Suprapubic skin (tissue), 4 donors: ENCODE measurements around the gene MLLT10. TPM values are rescaled to one million over a fixed set of nuclear protein-coding genes. Genes with fewer than 3 reads are reported as not detected.

Experiments used
- DNase-seq, 2 donors: peaks; one replicate each; pipeline ENCODE4 v3.0.0-alpha.2; 2019; ENCODE audit warnings: low spot score in 2 of 2
- H3K27ac ChIP-seq: fragments of 200-600 bp; sonication (generic); one replicate; pipeline ENCODE4 v1.5.1; 2019
- H3K27me3 ChIP-seq: fragments of 200-600 bp; sonication (generic); one replicate; pipeline ENCODE4 v1.5.1; 2019
- H3K36me3 ChIP-seq: fragments of 200-600 bp; sonication (generic); one replicate; pipeline ENCODE4 v1.5.1; 2019
- H3K4me1 ChIP-seq: fragments of 200-600 bp; sonication (generic); one replicate; pipeline ENCODE4 v1.5.1; 2019
- H3K4me3 ChIP-seq: fragments of 200-600 bp; sonication (generic); one replicate; pipeline ENCODE4 v1.5.1; 2019; ENCODE audit warnings: mild to moderate bottlenecking
- H3K9me3 ChIP-seq: fragments of 200-600 bp; sonication (generic); one replicate; pipeline ENCODE4 v1.5.1; 2019
- EP300 ChIP-seq: sonication (generic); formaldehyde crosslinking; IDR thresholded peaks from one replicate; pipeline ENCODE4 v1.6.1; 2017; ENCODE audit warnings: antibody characterized with exemption
- POLR2A ChIP-seq, 2 donors: fragments of 450-650 bp; IDR thresholded peaks; one replicate each; pipeline ENCODE4 v1.6.1; 2017; ENCODE audit warnings: antibody characterized with exemption in 2 of 2, mild to moderate bottlenecking in 2 of 2, moderate library complexity in 2 of 2
- POLR2AphosphoS5 ChIP-seq, 3 donors: sonication (generic); formaldehyde crosslinking; IDR thresholded peaks; one replicate each; pipeline ENCODE4 v1.6.1; 2017; ENCODE audit warnings: antibody characterized with exemption in 3 of 3
- WGBS: methylation state at CpG from one replicate; pipeline ENCODE4 v1.1.5; 2018; 5-methylcytosine and 5-hydroxymethylcytosine counted together
- total RNA-seq, 4 donors: library from RNA; depleted of rRNA; stranded (reverse); fragments of >200 nt; gene quantifications; one replicate each; pipeline ENCODE4 v1.1.0, GENCODE V29; 2016
- TF ChIP-seq, protein P1 (sequence below), 2 donors: fragments of 200-600 bp in 1 of 2; fragments of 450-650 bp in 1 of 2; sonication (generic) in 1 of 2; IDR thresholded peaks; one replicate each; pipeline ENCODE4 v1.5.1; 2016 to 2019; ENCODE audit warnings: antibody characterized with exemption in 2 of 2, mild to moderate bottlenecking in 1 of 2, moderate library complexity in 1 of 2

Gene MLLT10
- total RNA-seq, 4 donors from 2014 or later = 58.0 to 97.8 (median 64.4) TPM

DNA sequence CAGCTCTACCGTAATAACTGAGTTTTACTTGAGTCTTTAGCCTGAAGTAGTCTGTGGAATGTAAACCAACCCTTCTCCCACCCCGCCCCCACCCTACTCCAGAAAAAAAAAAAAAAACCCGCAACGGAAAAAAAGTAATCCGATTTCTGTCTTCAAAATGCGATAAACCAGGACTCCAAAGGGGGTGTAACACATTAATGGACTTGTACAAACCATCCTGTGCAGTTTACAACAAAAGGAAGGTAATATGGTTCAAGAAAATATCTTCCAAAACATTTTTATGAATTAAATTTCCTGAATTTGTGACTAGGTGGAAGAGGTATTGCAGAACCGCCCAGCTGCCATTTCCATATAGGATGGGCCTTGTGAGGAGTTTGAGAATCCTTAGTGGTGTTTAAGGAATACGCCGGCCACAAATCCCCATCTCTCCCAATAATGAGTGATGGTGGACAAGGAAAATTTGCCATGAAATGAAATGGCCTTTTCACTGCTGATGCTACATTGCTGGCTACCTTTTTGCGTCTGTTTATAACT is 19.1 kb upstream of the MLLT10 start:
- TF ChIP-seq POLR2AphosphoS5 (IDR thresholded peaks at IDR 0.05) (no peak), POLR2A (IDR thresholded peaks at IDR 0.05) (no peak)
- TF ChIP-seq, protein P1, sequence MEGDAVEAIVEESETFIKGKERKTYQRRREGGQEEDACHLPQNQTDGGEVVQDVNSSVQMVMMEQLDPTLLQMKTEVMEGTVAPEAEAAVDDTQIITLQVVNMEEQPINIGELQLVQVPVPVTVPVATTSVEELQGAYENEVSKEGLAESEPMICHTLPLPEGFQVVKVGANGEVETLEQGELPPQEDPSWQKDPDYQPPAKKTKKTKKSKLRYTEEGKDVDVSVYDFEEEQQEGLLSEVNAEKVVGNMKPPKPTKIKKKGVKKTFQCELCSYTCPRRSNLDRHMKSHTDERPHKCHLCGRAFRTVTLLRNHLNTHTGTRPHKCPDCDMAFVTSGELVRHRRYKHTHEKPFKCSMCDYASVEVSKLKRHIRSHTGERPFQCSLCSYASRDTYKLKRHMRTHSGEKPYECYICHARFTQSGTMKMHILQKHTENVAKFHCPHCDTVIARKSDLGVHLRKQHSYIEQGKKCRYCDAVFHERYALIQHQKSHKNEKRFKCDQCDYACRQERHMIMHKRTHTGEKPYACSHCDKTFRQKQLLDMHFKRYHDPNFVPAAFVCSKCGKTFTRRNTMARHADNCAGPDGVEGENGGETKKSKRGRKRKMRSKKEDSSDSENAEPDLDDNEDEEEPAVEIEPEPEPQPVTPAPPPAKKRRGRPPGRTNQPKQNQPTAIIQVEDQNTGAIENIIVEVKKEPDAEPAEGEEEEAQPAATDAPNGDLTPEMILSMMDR (IDR thresholded peaks at IDR 0.05) = no peak
- Histone ChIP-seq H3K4me1 (peaks cover 33% of the 10 kb centered on the region), H3K27ac (no peak overlapping the region), H3K4me3 (no peak overlapping the region), H3K36me3 (no peaks in the 10 kb centered on the region), H3K9me3 (no peaks in the 10 kb centered on the region), H3K27me3 (no peaks in the 10 kb centered on the region)
- DNase-seq = no peak
- 77% methylated on average over 10 of the region's 10 CpGs for WGBS

DNA sequence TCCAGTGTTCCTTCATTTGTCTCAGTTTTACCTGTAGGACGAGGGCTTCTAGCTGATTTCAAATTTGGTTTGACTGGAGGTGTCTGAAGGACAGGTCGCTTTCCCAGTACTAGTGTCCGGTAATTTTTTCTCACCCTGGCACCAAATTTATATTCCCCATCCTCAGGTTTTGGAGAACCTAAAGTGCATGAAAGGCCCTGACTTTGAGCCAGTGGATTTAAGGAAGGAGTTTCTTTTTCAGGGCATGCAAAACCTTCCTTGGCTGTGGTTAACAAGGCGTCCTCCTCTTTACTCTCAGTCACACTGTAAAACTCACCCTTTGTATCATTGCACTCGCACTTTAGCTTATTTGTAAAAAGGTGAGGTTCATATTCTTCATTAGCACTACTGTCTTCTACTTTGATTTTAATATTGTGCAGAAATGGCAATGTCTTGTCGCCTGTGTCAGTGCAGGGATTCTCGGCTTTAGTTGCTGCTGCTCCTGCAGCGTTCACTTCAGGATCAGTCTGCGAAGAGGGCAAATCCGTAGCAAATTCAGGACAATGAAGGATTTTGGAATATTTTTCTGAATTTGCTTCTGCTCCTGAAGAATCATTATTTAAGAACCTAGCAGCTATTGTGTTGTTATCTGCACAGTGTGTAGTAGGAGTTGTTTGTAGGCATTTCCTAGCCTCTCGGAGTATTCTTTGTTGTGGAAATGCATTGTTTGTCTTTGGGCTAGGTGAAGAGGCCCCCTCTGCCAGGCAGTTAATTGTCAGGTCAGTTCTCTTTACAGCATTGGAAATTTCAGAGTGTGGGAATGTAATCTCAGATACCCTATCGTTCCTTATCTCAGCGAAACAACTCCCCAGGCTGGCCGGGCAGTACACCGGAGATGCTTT is 18.4 kb upstream of the MLLT10 start:
- H3K27me3 ChIP-seq = no peaks in the 10 kb centered on the region
- H3K27ac ChIP-seq = no peak overlapping the region
- WGBS = 44% methylated on average over 15 of the region's 15 CpGs

DNA sequence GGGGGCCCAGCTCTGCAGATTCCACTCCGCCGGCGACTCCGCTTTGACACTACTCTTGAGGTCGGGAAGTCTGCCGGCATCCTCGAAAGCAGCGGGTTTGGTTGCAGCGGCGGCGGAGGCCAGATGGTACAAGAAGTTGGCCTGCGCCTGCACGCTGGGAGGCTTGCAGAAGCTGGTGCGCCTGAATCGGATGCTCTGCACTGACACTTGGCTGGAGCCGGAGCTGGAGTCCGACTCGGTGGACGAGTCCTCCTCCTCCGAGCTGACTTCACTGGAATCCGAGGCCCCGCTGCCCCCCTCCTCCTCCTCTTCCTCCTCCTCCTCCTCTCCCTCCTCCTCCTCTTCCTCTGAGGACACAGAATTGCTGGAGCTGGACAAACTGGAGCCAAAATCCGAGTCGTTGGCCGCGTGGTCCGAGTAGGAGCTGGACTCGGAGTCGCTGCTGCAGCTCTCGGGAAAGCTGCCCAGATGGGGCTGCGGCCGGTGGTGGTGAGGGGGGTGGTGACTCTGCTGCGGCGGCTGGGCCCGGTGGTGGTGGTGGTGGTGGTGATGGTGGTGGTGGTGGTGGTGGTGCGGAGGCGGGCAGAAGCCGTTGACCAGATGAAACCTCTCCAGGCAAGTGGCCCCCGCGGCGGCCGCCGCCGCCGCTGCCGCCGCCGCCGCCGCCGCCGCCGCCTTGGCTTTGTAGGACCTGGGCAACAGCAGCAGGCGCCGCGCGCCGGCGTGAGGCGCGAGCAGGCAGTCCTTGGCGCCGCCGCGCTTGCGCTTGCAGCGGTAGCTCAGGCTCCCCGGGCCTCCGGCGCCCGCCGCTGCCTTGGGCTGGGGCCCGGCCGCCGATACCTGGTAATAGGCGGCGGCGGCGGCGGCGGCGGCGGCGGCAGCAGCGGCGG is 17.5 kb upstream of the MLLT10 start:
- Histone ChIP-seq H3K27ac (peak overlapping the region; percentile 85), H3K9me3 (no peaks in the 10 kb centered on the region), H3K4me3 (peak overlapping the region; percentile 87), H3K36me3 (no peaks in the 10 kb centered on the region), H3K4me1 (peaks cover 48% of the 10 kb centered on the region), H3K27me3 (no peaks in the 10 kb centered on the region)
- DNase-seq = peak in 1 of 2 donors; percentile 80
- under 1% methylated on average over 33 of the region's 86 CpGs for WGBS
- TF ChIP-seq POLR2A (IDR thresholded peaks at IDR 0.05) (no peak), POLR2AphosphoS5 (IDR thresholded peaks at IDR 0.05) (no peak), EP300 (no peak)
- TF ChIP-seq, protein P1 (IDR thresholded peaks at IDR 0.05) = no peak

More for the DNA sequence above, 18.4 kb upstream of the MLLT10 start:
- no peak for TF ChIP-seq POLR2AphosphoS5 (IDR thresholded peaks at IDR 0.05)
- TF ChIP-seq, protein P1 (IDR thresholded peaks at IDR 0.05) = no peak
- no peak for TF ChIP-seq EP300
- no peak for TF ChIP-seq POLR2A (IDR thresholded peaks at IDR 0.05)
- Histone ChIP-seq H3K4me3 (peak overlapping the region; percentile 87), H3K9me3 (no peaks in the 10 kb centered on the region), H3K36me3 (no peaks in the 10 kb centered on the region), H3K4me1 (peaks cover 39% of the 10 kb centered on the region)
- no peak for DNase-seq

DNA sequence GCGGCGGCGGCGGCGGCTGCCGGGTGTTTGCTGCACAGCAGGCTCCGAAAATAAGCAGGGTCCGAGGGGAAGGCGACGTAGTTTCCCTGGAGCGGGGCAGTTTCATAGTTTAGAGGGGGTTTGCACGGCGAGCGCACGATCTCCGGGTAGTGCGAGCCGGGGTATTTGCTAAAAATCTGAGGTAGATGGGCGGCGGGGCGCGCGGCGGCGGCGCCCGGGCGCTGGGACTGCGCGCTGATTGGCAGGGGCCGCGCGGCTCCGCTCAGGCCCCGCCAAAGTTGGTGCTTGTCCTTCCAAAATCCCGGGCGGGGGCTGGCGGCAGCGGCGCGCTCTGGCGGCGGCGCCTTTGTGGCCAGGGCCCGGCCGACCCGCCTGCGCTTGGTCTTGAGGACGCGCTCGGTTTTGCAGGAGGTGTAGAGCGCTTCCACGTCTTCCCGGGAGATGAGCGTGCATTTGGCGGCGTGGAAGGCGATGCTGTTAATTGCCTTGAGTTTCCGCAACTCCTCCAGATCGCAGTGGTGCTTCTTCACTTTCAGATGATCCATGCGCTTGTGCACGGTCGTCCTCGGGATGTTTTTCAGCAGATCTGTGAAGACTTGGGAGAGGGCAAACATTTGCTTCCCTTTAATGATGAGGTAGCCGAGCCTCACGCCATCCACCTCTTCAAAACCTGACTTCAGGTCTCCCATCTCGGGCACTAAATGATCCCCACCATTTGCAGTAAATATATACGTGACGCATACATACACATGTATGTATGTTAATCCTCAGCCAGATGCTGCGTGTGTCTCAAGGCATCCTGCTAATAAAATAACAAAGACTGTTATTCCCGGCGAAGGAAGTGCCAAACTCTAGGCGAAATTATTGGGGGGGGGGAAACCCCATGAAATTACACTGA is 16.6 kb upstream of the MLLT10 start:
- TF ChIP-seq EP300 (no peak), POLR2AphosphoS5 (IDR thresholded peaks at IDR 0.05) (no peak), POLR2A (IDR thresholded peaks at IDR 0.05) (no peak)
- TF ChIP-seq, protein P1 (IDR thresholded peaks at IDR 0.05) = no peak
- Histone ChIP-seq H3K9me3 (no peaks in the 10 kb centered on the region), H3K27ac (peak overlapping the region; percentile 85), H3K4me1 (peaks cover 54% of the 10 kb centered on the region), H3K4me3 (peak overlapping the region; percentile 87), H3K27me3 (no peaks in the 10 kb centered on the region), H3K36me3 (no peaks in the 10 kb centered on the region)
- 3% methylated on average over 14 of the region's 73 CpGs for WGBS
- peak in 1 of 2 donors; percentile 76 for DNase-seq
